Loucy (cell line): ENCODE results near the gene HOXC4.

Experiments
- H2AFZ ChIP-seq: fragments of 200-600 bp; sonication (generic); 2 replicates; pipeline ENCODE4 v1.6.0; 2016; ENCODE audit warnings: antibody characterized with exemption, mild to moderate bottlenecking, low read length, moderate library complexity
- H3F3A ChIP-seq: fragments of 200-600 bp; 2 replicates; pipeline ENCODE4 v1.6.0; 2016; ENCODE audit warnings: antibody characterized with exemption, low read depth, mild to moderate bottlenecking
- H3K27me3 ChIP-seq: fragments of 200-600 bp; sonication (generic); 2 replicates; pipeline ENCODE4 v1.6.1; 2014; ENCODE audit warnings: low read length, mild to moderate bottlenecking; ENCODE audit not compliant: insufficient read depth, poor library complexity, severe bottlenecking
- H3K36me3 ChIP-seq: fragments of 200-600 bp; sonication (generic); 2 replicates; pipeline ENCODE4 v1.6.1; 2016; ENCODE audit warnings: low read length; ENCODE audit not compliant: insufficient read depth
- H3K4me1 ChIP-seq: fragments of 200-600 bp; sonication (generic); 2 replicates; pipeline ENCODE4 v1.5.1; 2014; ENCODE audit warnings: low read length, mild to moderate bottlenecking; ENCODE audit not compliant: insufficient read depth, poor library complexity, severe bottlenecking
- H3K4me2 ChIP-seq: fragments of 200-600 bp; sonication (generic); 2 replicates; pipeline ENCODE4 v1.6.0; 2014; ENCODE audit warnings: antibody characterized with exemption, low read length, low read depth, mild to moderate bottlenecking; ENCODE audit not compliant: poor library complexity, severe bottlenecking
- H3K4me3 ChIP-seq: fragments of 200-600 bp; sonication (generic); 2 replicates; pipeline ENCODE4 v1.5.1; 2014; ENCODE audit warnings: low read length, mild to moderate bottlenecking, mixed read lengths; ENCODE audit not compliant: poor library complexity, severe bottlenecking
- H3K79me2 ChIP-seq: fragments of 200-600 bp; sonication (generic); 2 replicates; pipeline ENCODE4 v1.6.1; 2014; ENCODE audit warnings: low read length; ENCODE audit not compliant: insufficient read depth
- H3K9ac ChIP-seq: fragments of 200-600 bp; sonication (generic); 2 replicates; pipeline ENCODE4 v1.6.0; 2014; ENCODE audit warnings: mild to moderate bottlenecking, low read depth, low read length, moderate library complexity; ENCODE audit not compliant: poor library complexity, severe bottlenecking
- H3K9me2 ChIP-seq: fragments of 200-600 bp; sonication (generic); replicated peaks from 2 replicates; pipeline ENCODE4 v1.6.1; 2016; ENCODE audit warnings: low read depth, low read length, mixed read lengths
- H3K9me3 ChIP-seq: fragments of 200-600 bp; sonication (generic); 2 replicates; pipeline ENCODE4 v1.6.1; 2014; ENCODE audit warnings: mild to moderate bottlenecking, antibody characterized with exemption, low read length, low read depth; ENCODE audit not compliant: insufficient read depth
- H4K20me1 ChIP-seq: fragments of 200-600 bp; sonication (generic); 2 replicates; pipeline ENCODE4 v1.6.0; 2014; ENCODE audit warnings: antibody characterized with exemption, low read length, mild to moderate bottlenecking; ENCODE audit not compliant: insufficient read depth, poor library complexity, severe bottlenecking
- CTCF ChIP-seq: fragments of 200-600 bp; sonication (generic); conservative IDR thresholded peaks from 2 replicates; pipeline ENCODE4 v1.5.1; 2014; ENCODE audit warnings: mild to moderate bottlenecking, antibody characterized with exemption, low read length
- EZH2phosphoT487 ChIP-seq: fragments of 200-600 bp; IDR thresholded peaks from 2 replicates; pipeline ENCODE4 v1.6.1; 2018; ENCODE audit warnings: antibody characterized with exemption, mild to moderate bottlenecking, moderate library complexity, borderline replicate concordance

HOXC4 gene

GRCh38 chr12:54012631-54013409, 40.8 kb upstream of the HOXC4 start:
- no peaks in the 10 kb centered on the region for H3K36me3 ChIP-seq

GRCh38 chr12:54014377-54015017, 39.1 kb upstream of the HOXC4 start:
- Histone ChIP-seq H3F3A (peaks cover 10% of the 10 kb centered on the region), H3K4me2 (peak overlapping the region; percentile 68), H3K36me3 (no peaks in the 10 kb centered on the region), H3K9me3 (no peaks in the 10 kb centered on the region), H3K27me3 (no peaks in the 10 kb centered on the region), H4K20me1 (peaks cover 4% of the 10 kb centered on the region), H3K9ac (peak overlapping the region; percentile 99), H3K4me1 (peaks cover 59% of the 10 kb centered on the region), H3K4me3 (peak overlapping the region; percentile 95), H2AFZ (no peak overlapping the region), H3K9me2 (no peaks in the 10 kb centered on the region), H3K79me2 (peaks cover 22% of the 10 kb centered on the region)
- TF ChIP-seq CTCF = no peak
- TF ChIP-seq EZH2phosphoT487 = no peak

More at GRCh38 chr12:54012631-54013409, 40.8 kb upstream of the HOXC4 start:
- Histone ChIP-seq H3K4me2 (peak overlapping the region; percentile 20), H3K4me1 (peaks cover 55% of the 10 kb centered on the region), H4K20me1 (no peaks in the 10 kb centered on the region), H3K9ac (no peak overlapping the region), H2AFZ (no peak overlapping the region), H3K9me3 (no peaks in the 10 kb centered on the region), H3K79me2 (0 out of 2 replicates have a peak, but pooled peaks cover 6% of the 10 kb centered on the region), H3K4me3 (no peak overlapping the region), H3K27me3 (no peaks in the 10 kb centered on the region), H3K9me2 (no peaks in the 10 kb centered on the region), H3F3A (peaks cover 10% of the 10 kb centered on the region)
- TF ChIP-seq CTCF = peak; percentile 42
- no peak for TF ChIP-seq EZH2phosphoT487

GRCh38 chr12:54015018-54015931, 38.4 kb upstream of the HOXC4 start:
- Histone ChIP-seq H3K79me2 (peaks cover 30% of the 10 kb centered on the region), H3K9me3 (no peaks in the 10 kb centered on the region), H4K20me1 (peaks cover 10% of the 10 kb centered on the region), H3K9me2 (no peaks in the 10 kb centered on the region), H3F3A (peaks cover 10% of the 10 kb centered on the region), H2AFZ (no peak overlapping the region), H3K9ac (peak overlapping the region; percentile 99), H3K4me2 (peak overlapping the region; percentile 68), H3K27me3 (no peaks in the 10 kb centered on the region), H3K36me3 (no peaks in the 10 kb centered on the region), H3K4me3 (peak overlapping the region; percentile 95), H3K4me1 (peaks cover 66% of the 10 kb centered on the region)
- no peak for TF ChIP-seq CTCF
- TF ChIP-seq EZH2phosphoT487 = no peak
